ENCODE data around the gene CLEC2L. TPM values are rescaled to one million over a fixed set of nuclear protein-coding genes. Genes with fewer than 3 reads are reported as not detected.

The CLEC2L gene
- polyA plus RNA-seq, 1 of the 3 experiments (the other 2 are of a cell fraction) = not detected

DNA sequence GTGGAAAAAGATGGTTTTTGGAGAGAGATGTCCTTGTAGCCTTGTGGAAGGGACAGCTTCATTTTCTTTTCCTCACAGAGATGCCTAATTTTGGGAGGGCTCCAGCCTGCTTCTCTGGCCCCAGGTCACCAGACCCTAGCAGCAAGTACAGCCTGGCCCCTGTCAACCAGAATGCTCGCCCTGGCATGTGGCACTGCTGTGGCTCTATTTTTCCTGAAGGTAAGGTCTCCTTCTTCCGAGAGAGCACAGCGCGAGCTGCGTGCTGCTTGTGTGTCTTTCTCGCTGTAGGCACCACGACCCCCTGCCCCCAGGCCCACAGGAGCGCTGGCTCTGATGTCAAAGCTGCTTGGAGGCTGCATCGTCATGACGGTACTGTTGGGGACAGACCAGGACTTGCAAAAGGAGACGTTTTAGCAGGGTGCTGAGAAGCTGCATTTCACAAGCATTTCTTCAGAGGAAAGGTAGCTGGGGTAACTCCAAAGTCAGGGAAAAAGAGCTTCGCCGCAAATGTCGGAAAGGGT is 58.7 kb downstream of the CLEC2L start:
- peaks cover 56 to 73% of the 10 kb centered on the region in 2 experiments for H3K36me3 ChIP-seq (replicated peaks in 1 of 2; ENCODE audit: control insufficient read depth in 1 of 2, insufficient read depth in 2 of 2, low read length in 1 of 2)
- H3K4me3 ChIP-seq (ENCODE audit: low read depth in 2 of 2, low read length in 1 of 2) = no peak overlapping the region
- no peaks in the 10 kb centered on the region for H3K79me2 ChIP-seq (ENCODE audit: insufficient read depth)
- H3K9me2 ChIP-seq = no peaks in the 10 kb centered on the region
- no peak overlapping the region for H3K4me2 ChIP-seq
- H3K4me1 ChIP-seq (ENCODE audit: control insufficient read depth in 1 of 2, insufficient read depth in 2 of 2, low read depth in 1 of 2, low read length in 1 of 2) = no peaks in the 10 kb centered on the region
- WGBS (ENCODE audit: low lambda C conversion rate) = 95% methylated on average over 14 of the region's 14 CpGs
- H3K9me3 ChIP-seq = no peaks in the 10 kb centered on the region
- CTCF ChIA-PET = interaction anchor here (0.6 to 2.9 kb wide), 5 partner anchors 12 to 420 kb away, joined by 3 to 9 read pairs (median 3); no protein-coding TSS in a partner anchor
- DNase-seq = no peak
- POLR2A ChIA-PET = no interaction called here
- no peak overlapping the region for H3K27ac ChIP-seq (ENCODE audit: low read depth in 2 of 2, low read length in 1 of 2)
- no peak overlapping the region for H3K9ac ChIP-seq
- no peaks in the 10 kb centered on the region for H3F3A ChIP-seq (replicated peaks; ENCODE audit: insufficient read depth)
- H3K27me3 ChIP-seq (ENCODE audit: insufficient read depth) = no peaks in the 10 kb centered on the region
- no peaks in the 10 kb centered on the region for H4K20me1 ChIP-seq (ENCODE audit: insufficient read depth)
- H2AFZ ChIP-seq (ENCODE audit: low read depth) = no peak overlapping the region
- TF ChIP-seq GABPA (IDR thresholded peaks at IDR 0.05; ENCODE audit: low read depth) (no peak), MEF2A (IDR thresholded peaks at IDR 0.05; ENCODE audit: borderline replicate concordance, low read depth) (no peak), PBX3 (IDR thresholded peaks at IDR 0.05) (no peak), NFIC (IDR thresholded peaks at IDR 0.05; ENCODE audit: borderline replicate concordance) (no peak), CHD2 (IDR thresholded peaks at IDR 0.05; ENCODE audit: low read length, partially characterized antibody) (no peak), FOXM1 (IDR thresholded peaks at IDR 0.05; ENCODE audit: low read depth) (no peak), USF1 (IDR thresholded peaks at IDR 0.05; ENCODE audit: borderline replicate concordance, low read depth) (no peak), TCF12 (IDR thresholded peaks at IDR 0.05) (no peak), FOXJ3 (CRISPR knock-in tag; IDR thresholded peaks at IDR 0.05) (no peak), TAF1 (IDR thresholded peaks at IDR 0.05; ENCODE audit: borderline replicate concordance, low read depth, low read length) (no peak), POLR2AphosphoS5 (IDR thresholded peaks at IDR 0.05; ENCODE audit: low read depth, low read length) (no peak), RCOR1 (IDR thresholded peaks at IDR 0.05; ENCODE audit: low read length) (no peak), CTCF (IDR thresholded peaks at IDR 0.05) (no peak), SIN3A (IDR thresholded peaks at IDR 0.05; ENCODE audit: borderline replicate concordance, low read depth, low read length) (no peak), TEAD4 (IDR thresholded peaks at IDR 0.05; ENCODE audit: borderline replicate concordance, insufficient read depth) (no peak), REST (IDR thresholded peaks at IDR 0.05; ENCODE audit: low read depth, low read length) (no peak), GATA2 (CRISPR knock-in tag; IDR thresholded peaks at IDR 0.05) (no peak)
- TF ChIP-seq, protein P1, sequence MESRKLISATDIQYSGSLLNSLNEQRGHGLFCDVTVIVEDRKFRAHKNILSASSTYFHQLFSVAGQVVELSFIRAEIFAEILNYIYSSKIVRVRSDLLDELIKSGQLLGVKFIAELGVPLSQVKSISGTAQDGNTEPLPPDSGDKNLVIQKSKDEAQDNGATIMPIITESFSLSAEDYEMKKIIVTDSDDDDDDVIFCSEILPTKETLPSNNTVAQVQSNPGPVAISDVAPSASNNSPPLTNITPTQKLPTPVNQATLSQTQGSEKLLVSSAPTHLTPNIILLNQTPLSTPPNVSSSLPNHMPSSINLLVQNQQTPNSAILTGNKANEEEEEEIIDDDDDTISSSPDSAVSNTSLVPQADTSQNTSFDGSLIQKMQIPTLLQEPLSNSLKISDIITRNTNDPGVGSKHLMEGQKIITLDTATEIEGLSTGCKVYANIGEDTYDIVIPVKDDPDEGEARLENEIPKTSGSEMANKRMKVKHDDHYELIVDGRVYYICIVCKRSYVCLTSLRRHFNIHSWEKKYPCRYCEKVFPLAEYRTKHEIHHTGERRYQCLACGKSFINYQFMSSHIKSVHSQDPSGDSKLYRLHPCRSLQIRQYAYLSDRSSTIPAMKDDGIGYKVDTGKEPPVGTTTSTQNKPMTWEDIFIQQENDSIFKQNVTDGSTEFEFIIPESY (IDR thresholded peaks at IDR 0.05; ENCODE audit: borderline replicate concordance, low read depth) = no peak
